H9 (cell line): ENCODE data around the gene DECR2. TPM values are rescaled to one million over a fixed set of nuclear protein-coding genes. Genes with fewer than 3 reads are reported as not detected.
A peak's percentile ranks its signal among the peaks of the same experiment; 100 is the strongest.

ENCODE experiments used
- DNase-seq: peaks from one replicate; pipeline ENCODE4 v3.0.0-alpha.2; 2017
- H2AFZ ChIP-seq: one replicate; pipeline ENCODE4 v1.6.1; 2013; ENCODE audit warnings: mild to moderate bottlenecking, low read length, control low read depth, moderate library complexity
- H2AK5ac ChIP-seq: 2 replicates; pipeline ENCODE4 v1.6.1; 2013; ENCODE audit warnings: low read length, control low read depth, mixed read lengths; ENCODE audit not compliant: insufficient read length
- H2BK120ac ChIP-seq: one replicate; pipeline ENCODE4 v1.6.1; 2013; ENCODE audit warnings: low read depth, mild to moderate bottlenecking, low read length, control low read depth, inconsistent platforms; ENCODE audit not compliant: poor library complexity, severe bottlenecking
- H2BK12ac ChIP-seq: 2 replicates; pipeline ENCODE4 v1.6.1; 2013; ENCODE audit warnings: low read length, control low read depth, mixed read lengths, low read depth; ENCODE audit not compliant: insufficient read length
- H2BK15ac ChIP-seq: 2 replicates; pipeline ENCODE4 v1.6.1; 2013; ENCODE audit warnings: low read depth, low read length, control low read depth
- H2BK20ac ChIP-seq: one replicate; pipeline ENCODE4 v1.6.1; 2013; ENCODE audit warnings: low read depth, mild to moderate bottlenecking, low read length, control low read depth, inconsistent platforms; ENCODE audit not compliant: poor library complexity, severe bottlenecking
- H2BK5ac ChIP-seq: 2 replicates; pipeline ENCODE4 v1.6.1; 2013; ENCODE audit warnings: low read length, control low read depth, mixed read lengths; ENCODE audit not compliant: insufficient read length
- H3K14ac ChIP-seq: 2 replicates; pipeline ENCODE4 v1.6.1; 2013; ENCODE audit warnings: low read length, control low read depth; ENCODE audit not compliant: insufficient read depth
- H3K18ac ChIP-seq: 2 replicates; pipeline ENCODE4 v1.6.1; 2013; ENCODE audit warnings: low read depth, mild to moderate bottlenecking, mixed read lengths, low read length, control low read depth; ENCODE audit not compliant: insufficient read length
- H3K23ac ChIP-seq: 2 replicates; pipeline ENCODE4 v1.6.1; 2013; ENCODE audit warnings: low read length, control low read depth, mixed read lengths, low read depth; ENCODE audit not compliant: insufficient read length
- H3K23me2 ChIP-seq: 2 replicates; pipeline ENCODE4 v1.6.1; 2013; ENCODE audit warnings: low read depth, mild to moderate bottlenecking, mixed read lengths, low read length, control low read depth; ENCODE audit not compliant: insufficient read length, poor library complexity, severe bottlenecking
- H3K27ac ChIP-seq: 2 replicates; pipeline ENCODE4 v1.5.1; 2013; ENCODE audit warnings: low read length, control low read depth, mixed read lengths, low read depth; ENCODE audit not compliant: insufficient read length
- H3K27me3 ChIP-seq: 2 replicates; pipeline ENCODE4 v1.6.1; 2013; ENCODE audit warnings: low read length, control low read depth, inconsistent platforms; ENCODE audit not compliant: insufficient read depth
- H3K4ac ChIP-seq: 2 replicates; pipeline ENCODE4 v1.6.1; 2013; ENCODE audit warnings: low read depth, mild to moderate bottlenecking, control low read depth, inconsistent platforms, low read length, moderate library complexity
- H3K4me1 ChIP-seq: 2 replicates; pipeline ENCODE4 v1.6.1; 2013; ENCODE audit warnings: low read length, control low read depth, inconsistent platforms; ENCODE audit not compliant: insufficient read depth
- H3K4me2 ChIP-seq: 2 replicates; pipeline ENCODE4 v1.6.1; 2013; ENCODE audit warnings: low read length, control low read depth, mixed read lengths; ENCODE audit not compliant: insufficient read length, insufficient read depth
- H3K56ac ChIP-seq: 2 replicates; pipeline ENCODE4 v1.6.1; 2013; ENCODE audit warnings: low read depth, mild to moderate bottlenecking, mixed read lengths, low read length, control low read depth; ENCODE audit not compliant: insufficient read length
- H3K79me1 ChIP-seq: 2 replicates; pipeline ENCODE4 v1.6.1; 2013; ENCODE audit warnings: low read depth, mild to moderate bottlenecking, moderate library complexity, low read length, control low read depth, inconsistent platforms; ENCODE audit not compliant: insufficient read depth, poor library complexity, severe bottlenecking
- H3K79me2 ChIP-seq: 2 replicates; pipeline ENCODE4 v1.6.1; 2013; ENCODE audit warnings: low read length, control low read depth, inconsistent platforms; ENCODE audit not compliant: insufficient read depth
- H3K9ac ChIP-seq: 2 replicates; pipeline ENCODE4 v1.6.1; 2013; ENCODE audit warnings: low read length, control low read depth, mixed read lengths; ENCODE audit not compliant: insufficient read length; ENCODE audit errors: extremely low read depth
- H3K9me3 ChIP-seq: one replicate; pipeline ENCODE4 v1.6.1; 2013; ENCODE audit warnings: low read depth, low read length, inconsistent platforms; ENCODE audit not compliant: control insufficient read depth
- H3T11ph ChIP-seq: one replicate; pipeline ENCODE4 v1.6.1; 2013; ENCODE audit warnings: mild to moderate bottlenecking, low read length, control low read depth, inconsistent platforms
- H4K20me1 ChIP-seq: one replicate; pipeline ENCODE4 v1.6.1; 2013; ENCODE audit not compliant: control insufficient read depth, insufficient read length, insufficient read depth
- H4K5ac ChIP-seq: 2 replicates; pipeline ENCODE4 v1.6.1; 2013; ENCODE audit warnings: low read depth, mild to moderate bottlenecking, mixed read lengths, low read length, control low read depth; ENCODE audit not compliant: insufficient read length
- H4K8ac ChIP-seq: replicated peaks from 2 replicates; pipeline ENCODE4 v1.6.1; 2013; ENCODE audit warnings: low read length, control low read depth, mixed read lengths, low read depth; ENCODE audit not compliant: insufficient read length
- H4K91ac ChIP-seq: 2 replicates; pipeline ENCODE4 v1.6.1; 2013; ENCODE audit warnings: low read depth, mild to moderate bottlenecking, moderate library complexity, mixed read lengths, low read length, control low read depth; ENCODE audit not compliant: insufficient read length
- H3K27ac Mint-ChIP-seq, 3 experiments: 2 replicates in 2 of 3; 3 replicates in 1 of 3; pipeline ENCODE4 v1.8.0; 2020 to 2021; ENCODE audit warnings: mixed read lengths in 3 of 3, mild to moderate bottlenecking in 1 of 3, moderate library complexity in 1 of 3
- H3K27me3 Mint-ChIP-seq: 2 replicates; pipeline ENCODE4 v1.8.0; 2021; ENCODE audit warnings: low read depth, mild to moderate bottlenecking, moderate library complexity, mixed read lengths
- H3K36me3 Mint-ChIP-seq, 3 experiments: 2 replicates in 2 of 3; 3 replicates in 1 of 3; pipeline ENCODE4 v1.8.0; 2020 to 2021; ENCODE audit warnings: low read depth in 3 of 3, mixed read lengths in 3 of 3; ENCODE audit not compliant: insufficient read depth in 1 of 3
- H3K4me1 Mint-ChIP-seq, 2 experiments: 2 replicates each; pipeline ENCODE4 v1.8.0; 2020; ENCODE audit warnings: mixed read lengths in 2 of 2
- H3K4me3 Mint-ChIP-seq, 2 experiments: 2 replicates in 1 of 2; 3 replicates in 1 of 2; pipeline ENCODE4 v1.8.0; 2020 to 2021; ENCODE audit warnings: mild to moderate bottlenecking in 2 of 2, mixed read lengths in 2 of 2, moderate library complexity in 1 of 2
- H3K9me3 Mint-ChIP-seq, 2 experiments: 2 replicates in 1 of 2; 3 replicates in 1 of 2; pipeline ENCODE4 v1.8.0; 2020; ENCODE audit warnings: mild to moderate bottlenecking in 2 of 2, mixed read lengths in 2 of 2, moderate library complexity in 1 of 2
- WGBS: extraction: QIAGEN DNeasy Blood & Tissue Kit; methylation state at CpG from one replicate; pipeline ENCODE4 v1.1.7; 2013; ENCODE audit warnings: missing lambda C conversion rate, low lambda C conversion rate, mixed read lengths; ENCODE audit not compliant: insufficient read length; ENCODE audit errors: extremely low coverage; 5-methylcytosine and 5-hydroxymethylcytosine counted together
- total RNA-seq: library from RNA; stranded (reverse); gene quantifications from 2 replicates; pipeline ENCODE4 v1.2.1, GENCODE V29; 2021
- TF ChIP-seq, protein P1 (sequence below): fragments of 200-600 bp; sonication (generic); conservative IDR thresholded peaks from 3 replicates; pipeline ENCODE4 v1.8.0; 2021; ENCODE audit warnings: antibody characterized with exemption, mild to moderate bottlenecking

DECR2 gene
- total RNA-seq, 1 experiment from 2014 or later, result 39.3 TPM

DNA sequence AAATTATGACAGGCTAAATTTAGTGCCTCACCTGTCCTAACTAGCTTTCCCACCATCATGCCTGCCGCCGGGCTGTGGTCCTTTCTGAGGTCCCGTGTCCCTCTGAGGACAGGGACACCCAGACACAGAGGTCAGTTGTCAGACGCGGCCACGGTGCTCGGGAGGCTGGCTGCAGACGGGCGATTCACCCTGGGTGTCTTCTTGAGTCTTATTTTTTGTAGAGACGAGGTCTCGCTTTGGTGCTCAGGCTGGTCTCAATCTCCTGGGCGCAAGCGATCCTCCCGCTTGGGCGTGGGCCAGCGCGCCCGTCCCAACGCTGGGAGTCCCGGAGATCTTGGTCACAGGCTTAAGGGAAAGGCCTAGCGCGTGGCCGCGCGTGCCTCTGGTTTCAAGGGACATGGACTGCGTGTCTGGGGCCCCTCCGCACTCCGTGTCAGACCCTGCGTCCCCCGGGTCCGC is 23.0 kb downstream of the DECR2 start:
- Histone ChIP-seq H3T11ph (no peak overlapping the region), H4K20me1 (no peaks in the 10 kb centered on the region), H3K14ac (no peak overlapping the region), H2BK5ac (no peak overlapping the region), H4K5ac (no peak overlapping the region), H3K9me3 (no peaks in the 10 kb centered on the region), H2AFZ (no peak overlapping the region), H3K23me2 (peaks cover 18% of the 10 kb centered on the region), H3K27me3 (peaks cover 16% of the 10 kb centered on the region; the same call in 1 of the 2 replicates), H2BK120ac (no peak overlapping the region), H3K79me2 (peaks cover 5% of the 10 kb centered on the region; the same call in 1 of the 2 replicates), H3K79me1 (no peaks in the 10 kb centered on the region), H3K4me2 (peak overlapping the region; percentile 51), H3K9ac (no peak overlapping the region), H3K27ac (no peak overlapping the region), H3K23ac (no peak overlapping the region), H3K56ac (no peak overlapping the region), H4K8ac (no peak overlapping the region), H4K91ac (no peak overlapping the region), H3K18ac (no peak overlapping the region), H3K4me1 (no peaks in the 10 kb centered on the region), H3K4ac (no peak overlapping the region), H2BK12ac (no peak overlapping the region), H2BK15ac (no peak overlapping the region), H2AK5ac (no peak overlapping the region), H2BK20ac (no peak overlapping the region)
- H3K4me3 Mint-ChIP-seq, result peak overlapping the region; percentile 46 to 77
- no CpG with 5 or more reads among the region's 31 CpGs for WGBS
- peak overlapping the region in 1 of 3 experiments; percentile 59; a peak in 1 of 7 replicates for H3K27ac Mint-ChIP-seq
- no peaks in the 10 kb centered on the region; a peak in 1 of 5 replicates for H3K9me3 Mint-ChIP-seq
- peaks cover 7 to 22% (median 14%) of the 10 kb centered on the region in 3 experiments; a peak in 6 of 7 replicates for H3K36me3 Mint-ChIP-seq
- peaks cover 63% of the 10 kb centered on the region for H3K27me3 Mint-ChIP-seq
- H3K4me1 Mint-ChIP-seq, result peaks cover 17 to 21% of the 10 kb centered on the region in 2 experiments
- no peak for DNase-seq
- TF ChIP-seq, protein P1, sequence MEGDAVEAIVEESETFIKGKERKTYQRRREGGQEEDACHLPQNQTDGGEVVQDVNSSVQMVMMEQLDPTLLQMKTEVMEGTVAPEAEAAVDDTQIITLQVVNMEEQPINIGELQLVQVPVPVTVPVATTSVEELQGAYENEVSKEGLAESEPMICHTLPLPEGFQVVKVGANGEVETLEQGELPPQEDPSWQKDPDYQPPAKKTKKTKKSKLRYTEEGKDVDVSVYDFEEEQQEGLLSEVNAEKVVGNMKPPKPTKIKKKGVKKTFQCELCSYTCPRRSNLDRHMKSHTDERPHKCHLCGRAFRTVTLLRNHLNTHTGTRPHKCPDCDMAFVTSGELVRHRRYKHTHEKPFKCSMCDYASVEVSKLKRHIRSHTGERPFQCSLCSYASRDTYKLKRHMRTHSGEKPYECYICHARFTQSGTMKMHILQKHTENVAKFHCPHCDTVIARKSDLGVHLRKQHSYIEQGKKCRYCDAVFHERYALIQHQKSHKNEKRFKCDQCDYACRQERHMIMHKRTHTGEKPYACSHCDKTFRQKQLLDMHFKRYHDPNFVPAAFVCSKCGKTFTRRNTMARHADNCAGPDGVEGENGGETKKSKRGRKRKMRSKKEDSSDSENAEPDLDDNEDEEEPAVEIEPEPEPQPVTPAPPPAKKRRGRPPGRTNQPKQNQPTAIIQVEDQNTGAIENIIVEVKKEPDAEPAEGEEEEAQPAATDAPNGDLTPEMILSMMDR, result no peak
